Uterus (tissue), 4 donors: ENCODE data around the gene WWOX. TPM values are rescaled to one million over a fixed set of nuclear protein-coding genes. Genes with fewer than 3 reads are reported as not detected.

Experiments
- DNase-seq, 2 donors: peaks; one replicate each; pipeline ENCODE4 v3.0.0-alpha.2; 2019 to 2020
- H3K27ac ChIP-seq, 2 donors: fragments of 200-600 bp; sonication (generic); 1 replicate in 1 of 2; 2 replicates in 1 of 2; pipeline ENCODE4 v1.5.1; 2016 to 2018
- H3K27me3 ChIP-seq, 2 donors: fragments of 200-600 bp; sonication (generic); one replicate each; pipeline ENCODE4 v1.5.1; 2018 to 2019; ENCODE audit warnings: control low read depth in 1 of 2
- H3K36me3 ChIP-seq, 2 donors: fragments of 200-600 bp; sonication (generic); one replicate each; pipeline ENCODE4 v1.5.1; 2019; ENCODE audit warnings: control low read depth in 1 of 2
- H3K4me1 ChIP-seq, 2 donors: fragments of 200-600 bp; sonication (generic); one replicate each; pipeline ENCODE4 v1.5.1; 2018 to 2019; ENCODE audit warnings: control low read depth in 1 of 2
- H3K4me3 ChIP-seq, 2 donors: fragments of 200-600 bp; sonication (generic); 1 replicate in 1 of 2; 2 replicates in 1 of 2; pipeline ENCODE4 v1.5.1; 2018 to 2019; ENCODE audit warnings: mild to moderate bottlenecking in 1 of 2
- H3K9me3 ChIP-seq, 2 donors: fragments of 200-600 bp; sonication (generic); one replicate each; pipeline ENCODE4 v1.5.1; 2019; ENCODE audit warnings: control low read depth in 1 of 2
- POLR2A ChIP-seq, 2 donors: fragments of 450-650 bp; IDR thresholded peaks; one replicate each; pipeline ENCODE4 v1.6.1; 2016; ENCODE audit warnings: antibody characterized with exemption in 2 of 2, mild to moderate bottlenecking in 1 of 2, moderate library complexity in 1 of 2
- intact Hi-C: fragments of 100-400 bp; cut with DNase I; formaldehyde crosslinking; loops from one replicate; pipeline ENCODE4 v1.15.1; 2023; ENCODE audit warnings: low total_unique reads
- total RNA-seq, 4 donors: library from RNA; depleted of rRNA in 3 of 4; stranded (reverse); fragments of >200 nt in 3 of 4; gene quantifications; one replicate each; pipeline versions ENCODE4 v1.1.0 to v1.2.4, GENCODE V29; 2014 to 2023
- TF ChIP-seq, protein P1 (sequence below), 4 experiments: fragments of 200-600 bp in 2 of 4; fragments of 450-650 bp in 2 of 4; sonication (generic) in 2 of 4; IDR thresholded peaks; one replicate each; pipeline ENCODE4 v1.5.1; 2016 to 2019; ENCODE audit warnings: antibody characterized with exemption in 4 of 4, mild to moderate bottlenecking in 2 of 4, moderate library complexity in 1 of 4
- donor health status: DM: yes; HTN: yes; CAD: no.

The WWOX gene
- total RNA-seq, 4 donors from 2014 or later = 34.1 to 99.9 (median 55.8) TPM

DNA sequence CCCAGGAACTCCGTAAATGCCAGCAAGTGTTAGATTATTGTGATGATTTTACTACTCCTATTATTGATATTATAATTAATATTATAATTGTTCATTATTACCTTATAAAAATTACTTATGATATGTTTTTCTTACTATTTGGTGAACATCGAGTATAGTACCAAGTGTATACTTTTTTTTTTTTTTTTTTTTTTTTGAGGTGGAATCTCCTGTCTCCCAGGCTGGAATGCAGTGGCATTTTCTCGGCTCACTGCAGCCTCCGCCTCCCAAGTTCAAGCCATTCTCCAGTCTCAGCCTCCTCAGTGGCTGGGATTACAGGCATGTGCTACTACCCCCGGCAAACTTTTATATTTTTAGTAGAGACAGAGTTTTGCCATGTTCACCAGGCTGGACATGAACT lies 347.0 kb downstream of the WWOX start:
- Histone ChIP-seq H3K9me3 (no peaks in the 10 kb centered on the region), H3K27ac (no peak overlapping the region), H3K36me3 (no peaks in the 10 kb centered on the region), H3K4me1 (no peaks in the 10 kb centered on the region), H3K4me3 (no peak overlapping the region), H3K27me3 (no peaks in the 10 kb centered on the region)
- TF ChIP-seq, protein P1, sequence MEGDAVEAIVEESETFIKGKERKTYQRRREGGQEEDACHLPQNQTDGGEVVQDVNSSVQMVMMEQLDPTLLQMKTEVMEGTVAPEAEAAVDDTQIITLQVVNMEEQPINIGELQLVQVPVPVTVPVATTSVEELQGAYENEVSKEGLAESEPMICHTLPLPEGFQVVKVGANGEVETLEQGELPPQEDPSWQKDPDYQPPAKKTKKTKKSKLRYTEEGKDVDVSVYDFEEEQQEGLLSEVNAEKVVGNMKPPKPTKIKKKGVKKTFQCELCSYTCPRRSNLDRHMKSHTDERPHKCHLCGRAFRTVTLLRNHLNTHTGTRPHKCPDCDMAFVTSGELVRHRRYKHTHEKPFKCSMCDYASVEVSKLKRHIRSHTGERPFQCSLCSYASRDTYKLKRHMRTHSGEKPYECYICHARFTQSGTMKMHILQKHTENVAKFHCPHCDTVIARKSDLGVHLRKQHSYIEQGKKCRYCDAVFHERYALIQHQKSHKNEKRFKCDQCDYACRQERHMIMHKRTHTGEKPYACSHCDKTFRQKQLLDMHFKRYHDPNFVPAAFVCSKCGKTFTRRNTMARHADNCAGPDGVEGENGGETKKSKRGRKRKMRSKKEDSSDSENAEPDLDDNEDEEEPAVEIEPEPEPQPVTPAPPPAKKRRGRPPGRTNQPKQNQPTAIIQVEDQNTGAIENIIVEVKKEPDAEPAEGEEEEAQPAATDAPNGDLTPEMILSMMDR (IDR thresholded peaks at IDR 0.05) = no peak
- TF ChIP-seq POLR2A (IDR thresholded peaks at IDR 0.05) = no peak
- intact Hi-C loops = no loop called here
- no peak for DNase-seq

DNA sequence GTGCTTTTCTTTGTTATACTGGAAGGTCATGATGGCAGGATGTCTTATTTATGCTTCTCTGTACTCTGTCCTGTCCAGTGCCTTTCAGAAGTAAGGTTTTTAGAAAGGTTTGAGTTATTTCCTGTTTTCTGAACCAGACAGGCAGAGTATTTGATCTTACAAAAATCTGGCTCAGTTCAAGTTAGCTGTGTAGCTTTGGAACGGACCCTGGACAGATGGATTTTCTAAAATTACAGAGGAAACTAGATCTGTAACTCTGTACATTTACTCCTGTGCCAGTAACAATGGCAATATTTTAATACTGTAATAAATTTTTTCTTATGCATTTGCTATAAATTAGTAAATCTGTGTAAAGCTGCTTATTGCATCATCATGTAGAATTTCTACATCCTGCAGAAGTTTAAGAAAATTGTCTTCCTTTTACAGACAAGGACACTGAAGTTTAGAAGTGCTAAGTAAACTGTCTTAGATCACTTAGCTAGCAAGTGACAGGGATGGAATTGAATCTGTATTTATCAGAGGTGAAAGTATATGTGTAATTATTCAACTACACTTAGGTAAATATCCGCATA lies 347.6 kb downstream of the WWOX start:
- intact Hi-C loops = no loop called here
- Histone ChIP-seq H3K27ac (no peak overlapping the region), H3K36me3 (no peaks in the 10 kb centered on the region), H3K27me3 (no peaks in the 10 kb centered on the region), H3K9me3 (no peaks in the 10 kb centered on the region), H3K4me1 (no peaks in the 10 kb centered on the region), H3K4me3 (no peak overlapping the region)
- TF ChIP-seq, protein P1 (IDR thresholded peaks at IDR 0.05) = no peak
- TF ChIP-seq POLR2A (IDR thresholded peaks at IDR 0.05) = no peak
- DNase-seq = no peak

DNA sequence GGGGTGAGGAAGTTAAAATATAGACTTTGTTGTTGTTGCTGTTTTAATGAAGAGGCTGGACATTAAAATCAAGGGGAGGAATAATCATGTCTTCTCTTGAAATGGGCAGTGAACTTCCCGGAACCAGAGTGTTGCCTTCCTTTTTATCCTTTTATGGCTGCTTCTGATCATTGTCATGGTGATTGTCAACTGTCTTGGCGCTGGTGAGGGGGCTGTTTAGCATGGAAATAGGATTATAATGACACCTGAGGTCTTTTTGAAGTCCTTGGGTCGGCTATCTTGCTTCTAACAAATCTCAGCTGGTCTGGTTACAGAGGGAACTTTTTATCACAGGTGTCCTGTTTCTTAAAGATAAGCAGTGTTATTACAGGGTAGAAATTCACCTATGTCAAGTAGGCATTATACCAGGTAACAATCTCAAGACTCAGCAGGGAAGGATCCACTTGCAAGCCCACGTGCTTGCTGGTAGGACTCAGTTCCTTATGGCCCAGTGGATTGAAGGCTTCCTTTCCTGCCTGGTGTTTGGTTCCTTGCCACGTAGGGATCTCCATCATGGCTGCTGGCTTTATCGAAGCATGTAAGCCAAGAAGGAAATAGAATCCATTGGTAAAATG lies 349.3 kb downstream of the WWOX start:
- H3K27me3 ChIP-seq = no peaks in the 10 kb centered on the region
- TF ChIP-seq, protein P1 (IDR thresholded peaks at IDR 0.05) = no peak
- no peak for TF ChIP-seq POLR2A (IDR thresholded peaks at IDR 0.05)
- DNase-seq = no peak
- no peak overlapping the region for H3K4me3 ChIP-seq
- no peaks in the 10 kb centered on the region for H3K4me1 ChIP-seq
- H3K9me3 ChIP-seq = no peaks in the 10 kb centered on the region
- H3K27ac ChIP-seq = no peak overlapping the region
- no peaks in the 10 kb centered on the region for H3K36me3 ChIP-seq
- intact Hi-C loops = no loop called here

GRCh38 chr16:78450255-78450654 lies 350.8 kb downstream of the WWOX start:
- H3K27me3 ChIP-seq = no peaks in the 10 kb centered on the region
- intact Hi-C loops = no loop called here
- H3K4me1 ChIP-seq = no peaks in the 10 kb centered on the region
- H3K9me3 ChIP-seq = no peaks in the 10 kb centered on the region
- no peak for DNase-seq
- TF ChIP-seq, protein P1 (IDR thresholded peaks at IDR 0.05) = no peak
- no peak for TF ChIP-seq POLR2A (IDR thresholded peaks at IDR 0.05)
- H3K27ac ChIP-seq = no peak overlapping the region
- H3K4me3 ChIP-seq = no peak overlapping the region
- no peaks in the 10 kb centered on the region for H3K36me3 ChIP-seq

GRCh38 chr16:78452025-78452555 lies 352.6 kb downstream of the WWOX start:
- Histone ChIP-seq H3K36me3 (no peaks in the 10 kb centered on the region), H3K4me1 (no peaks in the 10 kb centered on the region), H3K9me3 (no peaks in the 10 kb centered on the region), H3K27me3 (no peaks in the 10 kb centered on the region), H3K4me3 (no peak overlapping the region), H3K27ac (no peak overlapping the region)
- intact Hi-C loops = no loop called here
- TF ChIP-seq, protein P1 (IDR thresholded peaks at IDR 0.05) = no peak
- no peak for TF ChIP-seq POLR2A (IDR thresholded peaks at IDR 0.05)
- DNase-seq = no peak
